ENCODE measurements around the gene DNAAF5.

The DNAAF5 gene

GRCh38 chr7:834277-834676 is 107.8 kb downstream of the DNAAF5 start:
- DNase-seq (ENCODE audit: low read depth), result no peak
- no peak for TF ChIP-seq CTCF (IDR thresholded peaks at IDR 0.05; ENCODE audit: insufficient read depth, low read depth, low read length, missing control alignments)
- H3K4me3 ChIP-seq (ENCODE audit: low read length), result no peak overlapping the region

- DNase-seq (ENCODE audit: low read depth), result no peak
- H3K4me3 ChIP-seq (ENCODE audit: low read length), result no peak overlapping the region
- no peak for TF ChIP-seq CTCF (IDR thresholded peaks at IDR 0.05; ENCODE audit: insufficient read depth, low read depth, low read length, missing control alignments)
These were observed 108.5 kb downstream of the DNAAF5 start for GRCh38 chr7:835021-835420.

- TF ChIP-seq CTCF (IDR thresholded peaks at IDR 0.05; ENCODE audit: insufficient read depth, low read depth, low read length, missing control alignments), result no peak
- DNase-seq (ENCODE audit: low read depth), result peak; percentile 91
- no peak overlapping the region for H3K4me3 ChIP-seq (ENCODE audit: low read length)
These were observed 109.2 kb downstream of the DNAAF5 start for GRCh38 chr7:835485-836401.

All from epithelial cell of esophagus (primary cell).